ENCODE results near the gene ACAP1.
A peak's percentile ranks its signal among the peaks of the same experiment; 100 is the strongest.
"Not testable (repeated sequence)": the region's sequence is repeated elsewhere in the genome, so short reads cannot be mapped to it uniquely, and the experiment has no call there.

The ACAP1 gene

GRCh38 chr17:7329997-7330637 is 6.2 kb upstream of the ACAP1 start:
- peak; percentile 51 for DNase-seq

- DNase-seq: no peak
Observed at GRCh38 chr17:7330638-7331015, 5.7 kb upstream of the ACAP1 start.

- DNase-seq: no peak
Observed at GRCh38 chr17:7332111-7332510, 4.2 kb upstream of the ACAP1 start.

- DNase-seq: not testable (repeated sequence)
Observed at GRCh38 chr17:7332600-7333069, 3.7 kb upstream of the ACAP1 start.

GRCh38 chr17:7334938-7335538 is 1.3 kb upstream of the ACAP1 start:
- no peak for DNase-seq

- not testable (repeated sequence) for DNase-seq
Observed at GRCh38 chr17:7335765-7336164, 564 bp upstream of the ACAP1 start.

GRCh38 chr17:7337600-7337999 is 1.3 kb downstream of the ACAP1 start:
- DNase-seq: not testable (repeated sequence)

- DNase-seq: no peak
Observed at GRCh38 chr17:7340179-7340578, 3.9 kb downstream of the ACAP1 start.

GRCh38 chr17:7341842-7342241 is 5.5 kb downstream of the ACAP1 start:
- no peak for DNase-seq

- DNase-seq: no peak
Observed at GRCh38 chr17:7343250-7343649, 6.9 kb downstream of the ACAP1 start.

GRCh38 chr17:7346761-7347614 is 10.7 kb downstream of the ACAP1 start:
- no peak for DNase-seq

GRCh38 chr17:7347630-7348477 is 11.5 kb downstream of the ACAP1 start:
- DNase-seq: no peak

GRCh38 chr17:7348478-7349242 is 12.3 kb downstream of the ACAP1 start:
- DNase-seq: no peak

GRCh38 chr17:7351665-7352502 is 15.6 kb downstream of the ACAP1 start, which contains the start of gene KCTD11:
Gene KCTD11, plus strand, starts transcription at chr17:7352162.
- no peak for DNase-seq

- no peak for DNase-seq
Observed at GRCh38 chr17:7352503-7352889, 16.2 kb downstream of the ACAP1 start.

- DNase-seq: no peak
Observed at GRCh38 chr17:7352910-7353635, 16.7 kb downstream of the ACAP1 start.

- DNase-seq: no peak
Observed at GRCh38 chr17:7354262-7354843, 18.0 kb downstream of the ACAP1 start.

- no peak for DNase-seq
Observed at GRCh38 chr17:7355053-7355452, 18.7 kb downstream of the ACAP1 start, which contains the start of gene TMEM95. Gene TMEM95, plus strand, starts transcription at chr17:7355156. Its CDS starts 49 bp downstream, at chr17:7355205.

GRCh38 chr17:7355573-7355972 is 19.2 kb downstream of the ACAP1 start:
- no peak for DNase-seq

GRCh38 chr17:7356072-7356549 is 19.8 kb downstream of the ACAP1 start:
- DNase-seq: peak; percentile 39

Measured in NK-92 treated with Interleukin-12 subunit alpha and Interleukin-12 subunit beta, amount 100 ng/mL, for 24 hours (cell line).